Spinal cord (tissue), 10 donors: ENCODE data around the gene GABBR1. TPM values are rescaled to one million over a fixed set of nuclear protein-coding genes. Genes with fewer than 3 reads are reported as not detected.

Source experiments
- DNase-seq, 6 donors: peaks; one replicate each; pipeline versions ENCODE4 v3.0.0 to v3.0.0-alpha.2; 2013 to 2015; ENCODE audit warnings: low spot score in 6 of 6, low read depth in 4 of 6
- H3K27ac ChIP-seq: one replicate; pipeline ENCODE4 v1.5.1; 2013; ENCODE audit warnings: low read depth, low read length, control low read depth
- H3K27me3 ChIP-seq: one replicate; pipeline ENCODE4 v1.6.1; 2013; ENCODE audit warnings: low read length; ENCODE audit not compliant: control insufficient read depth, insufficient read depth
- H3K36me3 ChIP-seq: one replicate; pipeline ENCODE4 v1.6.1; 2013; ENCODE audit warnings: low read length; ENCODE audit not compliant: control insufficient read depth, insufficient read depth
- H3K4me1 ChIP-seq: one replicate; pipeline ENCODE4 v1.6.1; 2013; ENCODE audit warnings: low read length; ENCODE audit not compliant: control insufficient read depth, insufficient read depth
- H3K4me3 ChIP-seq: one replicate; pipeline ENCODE4 v1.5.1; 2013; ENCODE audit warnings: low read depth, low read length, control low read depth
- H3K9me3 ChIP-seq: one replicate; pipeline ENCODE4 v1.6.1; 2013; ENCODE audit warnings: low read length; ENCODE audit not compliant: control insufficient read depth, insufficient read depth
- WGBS: methylation state at CpG from one replicate; pipeline ENCODE4 v1.1.5; 2013; ENCODE audit warnings: missing lambda C conversion rate; ENCODE audit not compliant: insufficient coverage; 5-methylcytosine and 5-hydroxymethylcytosine counted together
- polyA plus RNA-seq, 2 donors: library from polyadenylated mRNA; unstranded; fragments of 120-200 nt; gene quantifications; one replicate each; pipeline ENCODE4 v1.2.1, GENCODE V29; 2013; ENCODE audit not compliant: insufficient read length in 2 of 2
- total RNA-seq, 2 donors: library from RNA; depleted of rRNA in 1 of 2; stranded (reverse); fragments of 120-200 nt in 1 of 2; fragments of >200 nt in 1 of 2; gene quantifications; one replicate each; pipeline versions ENCODE4 v1.2.3 to v1.2.4, GENCODE V29; 2013 to 2014
- donor health status: healthy.

The GABBR1 gene
- total and polyA plus RNA-seq, 4 donors: 97.9 to 438 (median 270) TPM

- WGBS: no CpG with 5 or more reads among the region's 1 CpG
Measured at GRCh38 chr6:29525311-29525639, 107.7 kb downstream of the GABBR1 start.

GRCh38 chr6:29524444-29525310 lies 108.3 kb downstream of the GABBR1 start:
- Histone ChIP-seq H3K36me3 (no peaks in the 10 kb centered on the region), H3K27me3 (no peaks in the 10 kb centered on the region), H3K4me1 (no peaks in the 10 kb centered on the region), H3K4me3 (no peak overlapping the region), H3K27ac (no peak overlapping the region), H3K9me3 (no peaks in the 10 kb centered on the region)
- WGBS: 81% methylated on average over 5 of the region's 7 CpGs
- no peak for DNase-seq

More at GRCh38 chr6:29525311-29525639, 107.7 kb downstream of the GABBR1 start:
- Histone ChIP-seq H3K27me3 (no peaks in the 10 kb centered on the region), H3K36me3 (no peaks in the 10 kb centered on the region), H3K9me3 (no peaks in the 10 kb centered on the region), H3K4me1 (no peaks in the 10 kb centered on the region), H3K4me3 (no peak overlapping the region), H3K27ac (no peak overlapping the region)
- no peak for DNase-seq

- H3K27me3 ChIP-seq: no peaks in the 10 kb centered on the region
- no peaks in the 10 kb centered on the region for H3K36me3 ChIP-seq
- no peak overlapping the region for H3K27ac ChIP-seq
- no CpG with 5 or more reads among the region's 2 CpGs for WGBS
- H3K4me1 ChIP-seq: no peaks in the 10 kb centered on the region
- H3K9me3 ChIP-seq: no peaks in the 10 kb centered on the region
- H3K4me3 ChIP-seq: no peak overlapping the region
- no peak for DNase-seq
Measured at GRCh38 chr6:29524044-29524443, 108.9 kb downstream of the GABBR1 start.

GRCh38 chr6:29522227-29522626 lies 110.8 kb downstream of the GABBR1 start:
- no CpG with 5 or more reads among the region's 2 CpGs for WGBS

DNA sequence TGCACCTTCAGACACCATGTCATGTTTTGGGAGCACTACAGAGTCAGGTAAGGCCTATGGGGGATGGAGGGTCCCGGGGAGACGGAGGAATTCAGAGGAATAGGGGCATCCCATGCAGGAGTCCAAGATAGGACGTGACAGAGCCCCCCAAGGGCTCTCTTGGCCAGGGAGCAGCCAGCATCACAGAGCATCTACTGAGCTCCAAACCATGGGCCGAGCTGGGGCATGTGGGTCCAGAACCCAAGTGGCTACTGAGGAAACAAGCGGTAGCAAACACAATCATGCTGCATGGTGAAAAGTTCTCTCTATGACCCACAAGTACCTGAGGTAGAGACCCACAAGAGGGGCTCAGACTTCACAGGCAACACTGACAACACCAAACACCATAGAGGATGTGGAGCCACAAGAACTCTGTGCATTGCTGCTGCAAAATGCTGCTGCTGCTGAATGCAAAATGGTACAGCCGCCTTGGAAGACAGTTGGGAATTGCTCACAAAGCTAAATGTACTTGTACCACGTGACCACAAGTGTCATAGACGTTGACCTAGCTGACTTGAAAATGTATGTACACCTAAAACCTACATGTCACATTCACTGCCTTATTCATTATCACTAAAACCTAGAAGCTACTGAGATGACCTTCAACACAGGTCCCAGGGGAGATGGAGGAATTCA lies 111.8 kb downstream of the GABBR1 start:
- DNase-seq: no peak
- H3K4me3 ChIP-seq: no peak overlapping the region
- H3K4me1 ChIP-seq: no peaks in the 10 kb centered on the region
- no peak overlapping the region for H3K27ac ChIP-seq
- WGBS: 61% methylated on average over 5 of the region's 8 CpGs
- no peaks in the 10 kb centered on the region for H3K36me3 ChIP-seq
- no peaks in the 10 kb centered on the region for H3K27me3 ChIP-seq
- H3K9me3 ChIP-seq: no peaks in the 10 kb centered on the region

More at GRCh38 chr6:29522227-29522626, 110.8 kb downstream of the GABBR1 start:
- H3K27ac ChIP-seq: no peak overlapping the region
- H3K36me3 ChIP-seq: no peaks in the 10 kb centered on the region
- DNase-seq: no peak
- H3K27me3 ChIP-seq: no peaks in the 10 kb centered on the region
- H3K4me1 ChIP-seq: no peaks in the 10 kb centered on the region
- no peak overlapping the region for H3K4me3 ChIP-seq
- H3K9me3 ChIP-seq: no peaks in the 10 kb centered on the region

- DNase-seq: no peak
- 82% methylated on average over 4 of the region's 4 CpGs for WGBS
Measured at GRCh38 chr6:29520232-29520631, 112.8 kb downstream of the GABBR1 start.

DNA sequence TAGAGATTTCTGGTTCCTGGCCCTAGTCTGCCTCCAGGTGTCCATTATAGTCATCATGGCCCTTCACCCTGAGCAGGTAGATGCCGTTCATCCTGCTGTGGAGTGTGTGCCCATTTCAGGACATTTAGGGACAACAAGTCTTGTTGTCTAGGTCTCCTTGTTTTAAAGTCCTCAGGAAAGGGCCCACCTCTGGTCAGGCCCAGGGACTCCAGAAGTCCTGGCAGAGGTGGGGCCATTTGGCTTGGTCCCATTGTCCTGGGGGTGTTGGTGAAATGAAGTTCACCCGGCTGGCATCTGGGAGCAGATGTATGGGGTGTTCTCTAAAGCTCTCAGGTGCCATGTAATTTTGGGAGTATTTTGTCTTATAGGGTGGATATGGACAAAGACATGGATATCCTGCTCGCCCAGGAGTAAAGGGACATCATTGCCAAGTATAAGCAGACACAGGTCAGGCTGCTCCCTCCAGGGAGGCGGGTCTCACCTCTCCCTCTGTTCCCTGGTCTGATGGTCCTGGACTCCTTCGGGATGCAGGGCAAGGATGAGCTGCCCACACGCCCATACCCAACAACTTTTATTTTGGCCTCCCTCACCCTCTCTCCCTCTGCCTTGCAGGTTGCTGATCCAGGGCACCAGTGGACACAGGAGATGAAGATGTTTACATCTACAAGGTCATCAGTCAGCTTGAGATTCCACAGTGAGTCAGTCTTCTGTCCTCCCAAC lies 113.5 kb downstream of the GABBR1 start:
- no peak for DNase-seq
- Histone ChIP-seq H3K4me3 (no peak overlapping the region), H3K9me3 (no peaks in the 10 kb centered on the region), H3K27me3 (no peaks in the 10 kb centered on the region), H3K4me1 (no peaks in the 10 kb centered on the region), H3K27ac (no peak overlapping the region), H3K36me3 (no peaks in the 10 kb centered on the region)
- 98% methylated on average over 6 of the region's 6 CpGs for WGBS

More at GRCh38 chr6:29520232-29520631, 112.8 kb downstream of the GABBR1 start:
- H3K9me3 ChIP-seq: no peaks in the 10 kb centered on the region
- H3K27me3 ChIP-seq: no peaks in the 10 kb centered on the region
- H3K36me3 ChIP-seq: no peaks in the 10 kb centered on the region
- H3K4me1 ChIP-seq: no peaks in the 10 kb centered on the region
- H3K27ac ChIP-seq: no peak overlapping the region
- no peak overlapping the region for H3K4me3 ChIP-seq

- Histone ChIP-seq H3K27ac (no peak overlapping the region), H3K9me3 (no peaks in the 10 kb centered on the region), H3K4me1 (no peaks in the 10 kb centered on the region), H3K27me3 (no peaks in the 10 kb centered on the region), H3K4me3 (no peak overlapping the region), H3K36me3 (no peaks in the 10 kb centered on the region)
- WGBS: 75% methylated on average over 6 of the region's 7 CpGs
- no peak for DNase-seq
Measured at GRCh38 chr6:29517728-29518440, 115.1 kb downstream of the GABBR1 start.

GRCh38 chr6:29517245-29517644 lies 115.7 kb downstream of the GABBR1 start:
- no CpG with 5 or more reads among the region's 1 CpG for WGBS
- no peaks in the 10 kb centered on the region for H3K4me1 ChIP-seq
- H3K27ac ChIP-seq: no peak overlapping the region
- DNase-seq: no peak
- no peaks in the 10 kb centered on the region for H3K27me3 ChIP-seq
- H3K36me3 ChIP-seq: no peaks in the 10 kb centered on the region
- no peak overlapping the region for H3K4me3 ChIP-seq
- H3K9me3 ChIP-seq: no peaks in the 10 kb centered on the region
